ENCODE results near the gene MYL6. TPM values are rescaled to one million over a fixed set of nuclear protein-coding genes. Genes with fewer than 3 reads are reported as not detected.
A peak's percentile ranks its signal among the peaks of the same experiment; 100 is the strongest.

MYL6 gene
- total RNA-seq, 1 experiment from 2014 or later = 789 TPM

DNA sequence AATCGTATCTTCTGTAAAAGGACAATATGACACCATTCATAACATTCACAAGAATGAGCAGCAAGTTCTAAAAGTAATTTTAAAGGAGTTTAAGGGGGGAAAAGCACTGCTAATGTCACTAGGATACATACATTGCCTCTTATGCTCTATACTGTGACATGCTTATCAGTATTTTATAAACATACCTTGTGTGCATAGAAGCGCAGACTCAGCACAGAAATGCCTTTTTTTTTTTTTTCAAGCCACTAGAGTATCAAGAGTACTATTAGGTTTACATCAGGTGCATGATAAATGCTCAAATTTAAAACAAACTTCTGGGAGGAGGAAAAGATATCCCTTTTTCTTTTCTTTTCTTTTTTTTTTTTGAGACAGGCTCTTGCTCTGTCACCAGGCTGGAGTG lies 44.7 kb downstream of the MYL6 start:
- H3K27ac ChIP-seq (ENCODE audit: low read depth, low read length, poor library complexity, severe bottlenecking) = no peak overlapping the region
- no peak for DNase-seq (ENCODE audit: low spot score)
- H3K9me3 ChIP-seq (ENCODE audit: low read depth, low read length, poor library complexity, severe bottlenecking) = no peaks in the 10 kb centered on the region
- TF ChIP-seq EZH2 (IDR thresholded peaks at IDR 0.05; ENCODE audit: borderline replicate concordance, low read depth, low read length, poor library complexity, severe bottlenecking) = no peak
- TF ChIP-seq, protein P1, sequence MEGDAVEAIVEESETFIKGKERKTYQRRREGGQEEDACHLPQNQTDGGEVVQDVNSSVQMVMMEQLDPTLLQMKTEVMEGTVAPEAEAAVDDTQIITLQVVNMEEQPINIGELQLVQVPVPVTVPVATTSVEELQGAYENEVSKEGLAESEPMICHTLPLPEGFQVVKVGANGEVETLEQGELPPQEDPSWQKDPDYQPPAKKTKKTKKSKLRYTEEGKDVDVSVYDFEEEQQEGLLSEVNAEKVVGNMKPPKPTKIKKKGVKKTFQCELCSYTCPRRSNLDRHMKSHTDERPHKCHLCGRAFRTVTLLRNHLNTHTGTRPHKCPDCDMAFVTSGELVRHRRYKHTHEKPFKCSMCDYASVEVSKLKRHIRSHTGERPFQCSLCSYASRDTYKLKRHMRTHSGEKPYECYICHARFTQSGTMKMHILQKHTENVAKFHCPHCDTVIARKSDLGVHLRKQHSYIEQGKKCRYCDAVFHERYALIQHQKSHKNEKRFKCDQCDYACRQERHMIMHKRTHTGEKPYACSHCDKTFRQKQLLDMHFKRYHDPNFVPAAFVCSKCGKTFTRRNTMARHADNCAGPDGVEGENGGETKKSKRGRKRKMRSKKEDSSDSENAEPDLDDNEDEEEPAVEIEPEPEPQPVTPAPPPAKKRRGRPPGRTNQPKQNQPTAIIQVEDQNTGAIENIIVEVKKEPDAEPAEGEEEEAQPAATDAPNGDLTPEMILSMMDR (conservative IDR thresholded peaks at IDR 0.05; ENCODE audit: low read depth, low read length) = no peak
- no TSS peak for BruUV-seq (replicated peaks)
- H3K27me3 ChIP-seq (replicated peaks; ENCODE audit: insufficient read depth, low read depth, low read length, poor library complexity) = no peaks in the 10 kb centered on the region
- peaks cover 24% of the 10 kb centered on the region for H3K36me3 ChIP-seq (ENCODE audit: insufficient read depth, low read length, poor library complexity, severe bottlenecking)
- no peak overlapping the region for H3K4me3 ChIP-seq (ENCODE audit: low read depth, low read length, poor library complexity, severe bottlenecking)
- H3K4me1 ChIP-seq (ENCODE audit: insufficient read depth, low read length, poor library complexity, severe bottlenecking) = peaks cover 5% of the 10 kb centered on the region
- ChIA-PET POLR2A (ENCODE audit: low non-redundant PET) (no interaction called here), CTCF (no interaction called here)
- intact Hi-C loops (cut with micrococcal nuclease; ENCODE audit: unreplicated experiment) = no loop called here

DNA sequence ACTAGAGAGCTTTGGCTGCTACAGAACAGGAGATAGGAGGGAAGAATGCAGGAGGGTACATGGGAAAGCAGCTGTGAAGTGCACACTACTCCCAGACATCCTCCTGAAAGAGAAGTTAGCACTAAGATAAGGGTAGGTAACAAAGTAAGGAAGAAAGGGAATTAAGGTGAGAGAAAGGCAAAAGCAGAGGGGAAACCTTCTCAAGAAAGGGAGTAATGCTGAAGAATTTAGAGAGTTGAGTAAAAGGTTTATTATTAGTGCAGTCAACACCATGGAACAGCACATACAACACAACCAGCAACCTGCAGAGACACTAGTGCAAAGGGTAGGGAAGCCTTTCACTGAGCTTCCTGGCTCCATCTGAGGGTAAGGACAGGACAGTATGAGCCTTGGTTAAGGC lies 46.1 kb downstream of the MYL6 start:
- no peak for DNase-seq (ENCODE audit: low spot score)
- no peak overlapping the region for H3K4me3 ChIP-seq (ENCODE audit: low read depth, low read length, poor library complexity, severe bottlenecking)
- TF ChIP-seq EZH2 (IDR thresholded peaks at IDR 0.05; ENCODE audit: borderline replicate concordance, low read depth, low read length, poor library complexity, severe bottlenecking) = no peak
- TF ChIP-seq, protein P1 (conservative IDR thresholded peaks at IDR 0.05; ENCODE audit: low read depth, low read length) = no peak
- H3K27me3 ChIP-seq (replicated peaks; ENCODE audit: insufficient read depth, low read depth, low read length, poor library complexity) = no peaks in the 10 kb centered on the region
- H3K4me1 ChIP-seq (ENCODE audit: insufficient read depth, low read length, poor library complexity, severe bottlenecking) = peaks cover 5% of the 10 kb centered on the region
- no peaks in the 10 kb centered on the region for H3K9me3 ChIP-seq (ENCODE audit: low read depth, low read length, poor library complexity, severe bottlenecking)
- H3K36me3 ChIP-seq (ENCODE audit: insufficient read depth, low read length, poor library complexity, severe bottlenecking) = peaks cover 30% of the 10 kb centered on the region
- intact Hi-C loops (cut with micrococcal nuclease; ENCODE audit: unreplicated experiment) = no loop called here
- no TSS peak for BruUV-seq (replicated peaks)
- H3K27ac ChIP-seq (ENCODE audit: low read depth, low read length, poor library complexity, severe bottlenecking) = no peak overlapping the region
- ChIA-PET CTCF (no interaction called here), POLR2A (ENCODE audit: low non-redundant PET) (no interaction called here)

DNA sequence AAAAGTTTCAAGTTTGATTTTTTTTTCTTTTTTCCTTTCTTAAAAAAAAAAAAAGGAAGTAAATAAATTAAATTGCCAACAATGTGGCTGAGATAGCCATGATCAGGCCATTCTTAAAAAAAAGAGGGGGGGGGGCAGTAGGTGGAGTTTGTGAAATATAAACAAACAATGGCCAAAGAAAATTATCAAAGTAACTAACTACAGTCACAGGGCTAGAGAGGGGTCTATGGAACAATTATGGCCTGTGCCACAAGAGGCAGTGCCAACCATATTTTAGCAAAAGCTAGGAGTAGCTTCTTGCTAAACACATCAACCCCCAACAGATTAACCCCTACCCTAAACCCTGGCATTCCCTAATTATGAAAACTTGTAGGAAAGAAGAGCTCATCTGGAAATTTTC lies 47.3 kb downstream of the MYL6 start:
- ChIA-PET CTCF (interaction anchor here (0.7 to 2.8 kb wide), 4 partner anchors 16 to 259 kb away, joined by 3 to 17 read pairs (median 8); partner anchors contain the start of genes RNF41 and SMARCC2), POLR2A (ENCODE audit: low non-redundant PET) (no interaction called here)
- no peak for DNase-seq (ENCODE audit: low spot score)
- H3K27me3 ChIP-seq (replicated peaks; ENCODE audit: insufficient read depth, low read depth, low read length, poor library complexity) = no peaks in the 10 kb centered on the region
- peaks cover 5% of the 10 kb centered on the region for H3K4me1 ChIP-seq (ENCODE audit: insufficient read depth, low read length, poor library complexity, severe bottlenecking)
- no peak for TF ChIP-seq EZH2 (IDR thresholded peaks at IDR 0.05; ENCODE audit: borderline replicate concordance, low read depth, low read length, poor library complexity, severe bottlenecking)
- TF ChIP-seq, protein P1 (conservative IDR thresholded peaks at IDR 0.05; ENCODE audit: low read depth, low read length) = 0 out of 2 replicates have a peak, but pooled peaks have one; percentile 26
- BruUV-seq (replicated peaks) = no TSS peak
- H3K36me3 ChIP-seq (ENCODE audit: insufficient read depth, low read length, poor library complexity, severe bottlenecking) = peaks cover 39% of the 10 kb centered on the region
- no peak overlapping the region for H3K27ac ChIP-seq (ENCODE audit: low read depth, low read length, poor library complexity, severe bottlenecking)
- intact Hi-C loops (cut with micrococcal nuclease; ENCODE audit: unreplicated experiment) = no loop called here
- H3K4me3 ChIP-seq (ENCODE audit: low read depth, low read length, poor library complexity, severe bottlenecking) = no peak overlapping the region
- H3K9me3 ChIP-seq (ENCODE audit: low read depth, low read length, poor library complexity, severe bottlenecking) = no peaks in the 10 kb centered on the region
